GDM1 (cell line): ENCODE measurements around the gene TRIM43B.
"Not testable (repeated sequence)": the region's sequence is repeated elsewhere in the genome, so short reads cannot be mapped to it uniquely, and the experiment has no call there.

Experiments
- DNase-seq: peaks from one replicate; lab custom pipeline; 2025; lab: John Stamatoyannopoulos, UW

The TRIM43B gene

DNA sequence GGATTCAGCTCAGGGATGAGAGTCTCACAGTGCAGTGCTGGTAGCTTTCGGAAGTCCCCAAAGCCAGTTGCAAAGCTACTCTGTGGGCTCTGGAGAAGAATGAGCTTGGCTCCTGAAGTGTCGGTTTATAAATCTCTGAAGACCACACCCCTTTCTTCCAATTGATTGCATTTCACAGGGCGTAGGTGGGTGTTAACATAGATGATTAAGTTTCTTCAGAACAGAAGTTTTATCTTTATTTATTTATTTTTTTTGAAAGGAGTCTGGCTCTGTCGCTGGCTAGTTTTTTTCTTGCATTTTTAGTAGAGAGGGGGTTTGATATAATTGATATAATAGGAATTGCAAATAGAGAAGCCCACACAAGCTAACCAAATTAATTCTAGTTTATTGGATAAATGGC lies at the start of gene TRIM43B:
Gene TRIM43B, minus strand, starts transcription at position 101 of the 400 bp plus-strand sequence. CDS start 2,040 bp downstream, outside the sequence.
- not testable (repeated sequence) for DNase-seq

DNA sequence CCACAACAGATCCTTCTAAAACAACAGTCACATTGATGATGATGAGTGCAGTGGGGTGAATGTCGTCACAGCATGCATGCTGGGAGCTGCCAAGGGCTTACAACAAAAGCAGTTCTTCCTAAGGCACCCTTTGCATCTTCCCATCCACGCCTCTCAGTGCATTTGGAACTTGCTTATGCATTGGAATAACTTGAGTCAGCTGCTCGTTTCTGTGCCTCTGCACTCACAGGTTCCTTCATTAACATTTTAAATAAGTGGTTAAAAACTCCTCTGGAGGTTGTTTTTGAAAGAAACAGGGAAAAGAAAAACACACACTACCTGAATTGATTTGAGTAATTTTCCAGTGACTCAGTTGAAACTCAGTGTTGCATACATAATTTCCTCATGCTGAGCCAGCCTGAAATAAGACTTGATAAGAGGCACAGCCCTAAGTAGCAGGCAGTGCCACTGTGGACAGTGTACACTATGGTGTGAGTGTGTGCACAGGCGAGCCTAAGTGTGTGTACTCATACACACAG lies 46.8 kb upstream of the TRIM43B start:
- no peak for DNase-seq

DNA sequence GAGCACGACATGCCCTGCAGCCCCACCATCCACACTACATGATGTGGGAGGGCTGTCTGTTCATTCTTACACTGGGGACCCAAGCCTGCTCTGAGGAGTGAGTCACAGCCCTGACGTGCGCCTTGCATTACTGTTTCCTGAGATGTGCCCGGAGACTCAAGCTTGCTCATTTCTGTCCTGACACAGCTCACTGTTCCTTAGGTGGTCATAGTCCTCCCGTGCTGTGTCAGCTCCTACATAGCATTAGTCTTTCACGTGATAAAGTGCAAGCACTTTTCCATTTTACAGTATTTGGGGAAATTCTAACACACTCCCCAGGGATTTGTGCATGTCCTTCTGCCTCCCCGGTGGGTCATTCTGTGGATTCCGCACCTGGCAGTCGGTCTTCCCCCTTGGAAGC lies 46.2 kb upstream of the TRIM43B start:
- no peak for DNase-seq

DNA sequence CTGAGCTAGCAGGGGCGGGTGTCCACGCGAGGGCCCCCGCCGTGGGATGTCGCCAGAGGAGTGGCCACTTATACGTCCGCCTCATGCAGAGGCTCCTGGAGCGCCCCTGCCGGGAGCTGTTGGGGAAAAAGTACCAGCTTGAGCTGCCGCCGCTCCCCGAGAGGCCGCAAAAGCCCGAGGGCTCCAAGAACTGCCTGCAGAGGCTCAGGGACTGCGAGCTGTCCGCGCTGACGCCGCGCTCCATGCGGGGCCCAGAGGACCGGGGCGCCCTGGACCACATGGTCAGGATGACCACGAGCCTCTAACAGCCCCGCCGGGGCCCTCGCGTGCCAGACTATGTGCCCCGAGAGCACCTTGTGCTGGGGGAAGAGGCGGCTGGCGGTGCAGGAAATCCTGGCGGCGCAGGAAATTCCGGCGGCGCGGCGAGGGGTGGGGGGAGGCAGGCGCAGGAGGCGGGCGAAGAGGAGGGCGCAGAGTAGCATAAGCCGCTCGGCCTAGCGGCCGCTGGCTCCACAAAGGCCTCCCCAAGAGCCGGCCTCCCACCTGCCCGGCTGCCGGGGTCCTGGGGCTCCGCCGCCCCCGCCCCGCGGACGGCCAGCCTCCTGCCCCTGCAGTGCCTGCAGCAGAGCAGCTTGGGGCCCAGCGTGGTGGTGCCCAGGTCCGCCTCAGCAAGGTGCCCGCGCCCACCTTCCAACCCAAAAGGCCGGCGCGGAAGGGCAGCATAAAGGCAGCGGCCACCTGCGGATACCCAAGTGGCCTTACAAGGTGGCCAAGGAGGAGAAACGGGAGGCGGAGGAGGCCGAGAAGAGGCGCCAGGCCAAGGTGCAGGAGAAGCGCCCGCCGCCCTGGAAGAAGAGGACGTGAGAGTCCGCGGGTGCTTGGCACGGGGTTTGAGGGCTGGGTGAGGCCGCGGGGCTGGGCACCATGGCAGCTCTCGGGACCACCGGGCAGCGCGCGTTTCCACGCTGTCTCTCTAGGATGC lies 42.1 kb upstream of the TRIM43B start:
- DNase-seq: no peak

DNA sequence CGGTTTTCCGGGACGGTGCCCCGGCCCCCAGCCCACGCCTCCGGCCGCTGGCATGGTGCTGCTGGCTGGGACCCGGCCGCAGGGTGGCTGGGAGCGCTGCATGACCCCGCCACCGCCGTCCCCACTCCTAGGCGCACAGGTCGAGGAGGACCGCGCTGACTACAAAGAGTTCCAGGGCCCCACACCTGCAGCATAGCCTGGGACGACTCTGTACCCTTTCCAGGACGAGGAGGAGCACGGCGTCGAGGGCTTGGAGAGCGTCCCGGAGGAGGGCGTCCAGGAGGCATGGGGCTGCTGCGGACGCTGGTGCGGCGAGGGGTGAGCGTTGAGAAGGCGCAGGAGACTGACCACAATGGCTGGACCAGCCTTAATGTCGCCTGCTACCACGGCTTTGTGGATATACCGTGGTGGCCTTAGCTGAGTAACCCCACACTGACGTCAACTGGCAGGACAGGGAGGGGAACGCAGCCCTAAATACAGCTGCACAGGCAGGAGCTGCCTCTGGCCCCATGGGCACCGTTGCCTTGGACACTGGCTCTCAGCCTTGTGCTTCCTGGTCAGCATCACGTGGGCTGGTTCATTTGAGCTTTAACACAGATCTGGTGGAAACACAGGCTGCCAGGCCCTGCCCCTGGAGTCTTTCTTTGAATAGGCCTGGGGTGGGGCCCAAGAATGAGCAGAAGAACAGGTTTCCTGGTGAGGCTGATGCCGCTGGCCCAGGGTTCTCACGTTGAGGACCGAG lies 40.9 kb upstream of the TRIM43B start:
- DNase-seq: no peak

DNA sequence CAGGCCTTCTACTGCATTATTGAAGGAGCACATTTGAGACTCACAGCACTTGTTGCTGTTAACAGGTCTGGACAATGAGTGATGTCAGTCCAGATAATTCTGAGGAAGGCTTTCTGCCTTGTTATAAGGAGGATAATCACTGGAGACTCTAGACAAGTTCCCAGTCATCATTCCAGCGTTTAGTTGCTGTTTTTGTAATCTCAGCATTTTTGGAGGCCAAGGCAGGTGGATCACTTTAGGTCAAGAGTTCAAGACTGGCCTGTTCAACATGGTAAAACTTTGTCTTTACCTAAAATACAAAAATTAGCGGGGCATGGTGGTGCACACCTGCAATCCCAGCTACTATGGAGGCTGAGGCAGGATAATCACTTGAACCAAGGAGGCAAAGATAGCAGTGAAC lies 39.6 kb upstream of the TRIM43B start:
- DNase-seq: no peak

DNA sequence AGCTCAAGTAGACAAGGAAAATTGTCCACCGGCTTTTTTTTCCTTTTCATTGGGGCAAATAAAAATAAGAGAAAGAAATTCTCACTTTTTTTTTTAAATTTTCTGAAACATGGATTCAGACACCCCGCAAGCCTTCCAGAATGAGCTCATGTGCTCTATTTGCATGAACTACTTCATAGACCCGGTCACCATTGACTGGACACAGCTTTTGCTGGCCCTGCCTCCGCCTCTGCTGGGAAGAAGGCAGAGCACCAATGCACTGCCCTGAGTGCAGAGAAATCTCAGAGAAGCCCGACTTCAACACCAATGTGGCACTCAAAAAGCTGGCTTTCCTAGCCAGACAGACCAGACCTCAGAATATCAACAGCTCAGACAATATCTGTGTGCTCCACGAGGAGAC lies 30.2 kb upstream of the TRIM43B start:
- no peak for DNase-seq

DNA sequence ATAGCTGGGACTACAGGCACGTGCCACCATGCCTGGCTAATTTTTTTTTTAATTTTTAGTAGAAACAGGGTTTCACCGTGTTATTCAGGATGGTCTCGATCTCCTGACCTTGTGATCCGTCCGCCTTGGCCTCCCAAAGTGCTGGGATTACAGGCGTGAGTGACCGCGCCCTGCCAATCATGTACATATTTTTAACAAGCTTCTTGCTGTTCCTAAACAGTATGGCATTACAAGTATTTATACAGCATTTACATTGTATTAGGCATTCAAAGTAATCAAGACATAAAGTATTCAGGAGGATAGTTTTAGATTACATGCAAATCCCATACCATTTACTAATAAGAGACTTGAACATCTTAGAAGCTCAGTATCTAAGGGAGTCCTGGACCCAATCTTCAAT lies 29.7 kb upstream of the TRIM43B start:
- not testable (repeated sequence) for DNase-seq

DNA sequence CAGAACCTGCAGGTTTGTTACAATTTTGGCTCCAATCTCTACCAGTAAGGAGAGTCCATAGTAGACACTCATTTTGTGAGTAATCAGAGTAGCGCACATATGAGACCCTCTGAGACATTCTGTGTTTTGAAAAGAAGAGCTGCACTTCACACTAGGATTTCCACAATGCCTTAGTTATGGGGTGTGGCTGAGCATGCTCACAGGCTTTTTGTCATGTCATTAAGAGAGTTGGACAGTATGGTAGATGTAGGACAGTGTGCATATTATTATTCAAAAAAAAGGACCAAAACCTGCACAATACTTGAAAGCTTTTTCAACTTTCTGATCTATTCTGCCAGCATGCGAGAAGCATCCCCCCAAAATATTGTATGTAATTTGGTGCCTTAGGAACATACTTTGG lies 24.9 kb upstream of the TRIM43B start:
- no peak for DNase-seq

DNA sequence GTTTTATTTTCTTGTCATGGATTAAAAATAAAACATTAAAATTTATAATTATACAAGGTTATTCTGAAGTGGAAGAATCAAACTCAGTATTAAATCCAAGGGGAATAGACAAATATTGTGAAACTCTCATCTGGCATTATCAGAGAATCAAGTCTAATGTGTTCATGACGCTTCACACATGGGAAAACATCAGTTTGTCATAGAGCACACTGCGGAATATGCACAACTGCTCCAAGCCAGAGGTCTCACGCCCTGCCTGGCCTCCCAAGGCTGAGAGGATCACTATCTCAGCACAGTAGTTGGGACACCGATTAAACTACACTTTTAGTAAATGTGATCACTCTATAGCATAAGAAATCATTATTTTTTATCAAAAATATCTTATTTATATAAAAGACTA lies 20.7 kb upstream of the TRIM43B start:
- DNase-seq: no peak

DNA sequence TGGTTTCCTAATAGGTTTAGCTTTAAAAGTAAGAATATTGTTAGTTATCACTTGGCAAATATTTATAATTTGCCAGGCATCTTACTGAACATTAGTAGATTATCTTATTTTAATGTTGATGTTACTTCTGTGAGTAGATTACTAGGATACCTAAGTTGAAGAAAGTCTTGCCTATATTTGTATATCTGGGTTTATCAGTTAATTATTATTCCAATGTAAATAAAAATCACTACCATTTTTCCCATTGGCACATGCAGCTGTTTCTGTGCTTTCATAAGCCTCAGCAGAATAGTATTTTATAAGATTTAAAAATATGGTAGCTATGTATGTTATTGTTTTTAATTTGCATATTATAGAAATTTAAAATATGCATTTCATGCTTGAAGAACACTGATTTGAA lies 16.3 kb upstream of the TRIM43B start:
- no peak for DNase-seq

DNA sequence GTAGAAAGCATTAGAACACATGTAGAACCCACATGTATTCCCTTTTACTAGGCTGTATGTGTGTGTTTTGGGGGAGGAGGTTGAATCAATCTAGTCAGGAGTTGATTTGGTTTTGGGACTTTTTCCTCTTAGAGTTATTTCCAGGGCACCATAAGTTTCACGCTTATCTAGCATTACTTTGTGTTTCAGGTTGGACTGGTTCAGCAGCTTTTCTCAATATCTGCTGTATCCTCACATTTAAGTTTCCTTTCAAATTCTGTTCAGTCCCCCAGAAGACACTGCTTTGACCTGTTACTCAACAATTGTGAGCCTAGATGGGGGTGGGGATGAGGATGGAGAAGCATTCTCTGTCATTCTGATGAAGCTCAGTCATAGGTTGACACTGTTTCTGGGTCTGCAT lies 7.5 kb upstream of the TRIM43B start:
- DNase-seq: not testable (repeated sequence)

DNA sequence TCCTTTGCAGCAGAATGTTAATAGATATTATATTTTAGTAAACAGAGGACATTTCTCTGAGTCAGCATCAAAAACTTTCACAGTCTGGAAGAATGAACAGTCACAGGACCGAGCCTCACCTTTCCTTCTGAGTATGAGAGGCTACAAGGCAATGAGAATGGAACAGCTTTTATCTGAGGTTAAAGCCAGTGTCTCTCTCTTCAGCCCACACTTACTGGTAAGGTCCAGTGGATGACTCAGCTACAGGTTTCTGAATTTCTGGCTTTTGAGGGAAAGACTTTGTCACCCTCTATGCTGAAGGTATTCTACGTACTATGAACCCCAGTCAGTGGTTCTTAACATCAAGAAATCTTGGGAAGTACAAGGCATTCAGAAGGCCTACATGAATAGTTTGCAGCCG lies 9.5 kb downstream of the TRIM43B start:
- DNase-seq: not testable (repeated sequence)

DNA sequence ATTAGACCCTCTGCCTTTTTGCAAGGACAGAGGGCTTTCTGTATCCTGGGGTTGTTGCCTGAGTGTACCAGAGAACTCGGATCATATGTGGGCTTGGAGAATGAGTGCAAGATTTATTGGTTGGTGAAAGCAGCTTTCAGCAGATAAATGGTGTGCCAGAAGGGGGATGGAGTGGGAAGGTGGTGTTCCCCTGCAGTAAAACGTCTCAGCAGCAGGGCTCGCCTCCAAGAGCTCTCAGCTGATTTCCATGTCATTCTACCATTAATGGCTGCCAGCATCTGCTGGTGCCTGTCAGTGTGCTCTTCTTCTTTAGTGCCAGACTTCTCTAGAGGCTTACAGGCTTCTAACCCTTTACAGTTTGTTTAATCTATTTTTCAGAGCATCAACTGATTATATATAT lies 16.6 kb downstream of the TRIM43B start:
- DNase-seq: not testable (repeated sequence)

DNA sequence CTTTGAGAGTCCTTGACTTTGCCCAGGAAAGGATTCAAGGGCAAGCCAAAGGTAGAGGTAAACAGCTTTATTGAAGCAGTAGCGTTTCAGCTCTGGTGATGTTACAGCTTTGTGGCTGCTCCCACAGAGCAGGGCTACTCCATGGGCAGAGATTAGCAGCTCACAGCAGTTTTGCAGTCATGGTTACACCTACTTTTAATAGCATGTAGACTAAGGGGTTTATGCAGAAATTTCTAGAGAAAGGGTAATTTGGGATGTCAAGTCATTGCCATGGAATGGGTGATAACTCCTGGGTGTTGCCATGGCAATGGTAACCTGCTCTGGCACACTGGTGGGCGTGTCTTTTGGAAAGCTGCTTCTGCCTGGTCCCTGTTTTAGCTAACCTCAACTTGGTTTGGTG lies 18.0 kb downstream of the TRIM43B start:
- not testable (repeated sequence) for DNase-seq

DNA sequence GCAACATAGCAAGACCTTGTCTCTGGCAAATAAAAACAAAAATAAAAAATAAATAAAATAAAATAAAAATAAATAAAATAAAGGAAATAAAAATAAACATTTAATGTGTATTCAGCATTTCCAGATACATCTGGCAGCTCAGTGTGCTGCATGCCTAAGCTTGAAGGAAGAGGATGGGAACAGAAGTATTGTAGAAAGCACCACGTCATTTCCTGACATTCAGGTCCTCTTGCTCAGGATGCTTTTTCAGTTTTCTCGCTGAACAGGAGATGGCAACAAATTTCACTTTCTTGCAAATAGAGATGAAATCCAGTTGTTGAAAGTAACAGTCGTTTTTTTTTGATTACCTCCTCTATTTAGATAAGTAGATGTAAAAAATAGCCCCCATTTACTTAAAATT lies 21.3 kb downstream of the TRIM43B start:
- not testable (repeated sequence) for DNase-seq

DNA sequence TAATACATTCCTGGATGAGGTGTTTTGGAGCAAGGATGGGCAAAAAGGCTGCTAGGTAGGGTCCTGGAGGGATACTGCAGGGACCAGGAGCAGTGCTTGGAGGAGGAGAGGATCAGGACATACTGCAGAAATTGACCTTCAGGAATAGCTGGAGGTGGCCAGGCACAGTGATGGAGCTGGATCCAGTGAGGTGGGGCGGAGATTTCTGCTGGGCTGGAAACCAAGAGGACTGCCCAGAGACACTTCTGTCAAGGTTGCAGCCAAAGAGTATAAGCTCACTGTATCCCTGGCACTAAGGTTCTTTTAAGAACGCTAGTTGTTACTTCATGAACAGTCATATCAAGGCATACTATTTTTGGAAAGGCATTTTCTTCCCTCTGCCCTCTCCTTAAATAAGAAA lies 39.2 kb downstream of the TRIM43B start:
- not testable (repeated sequence) for DNase-seq

DNA sequence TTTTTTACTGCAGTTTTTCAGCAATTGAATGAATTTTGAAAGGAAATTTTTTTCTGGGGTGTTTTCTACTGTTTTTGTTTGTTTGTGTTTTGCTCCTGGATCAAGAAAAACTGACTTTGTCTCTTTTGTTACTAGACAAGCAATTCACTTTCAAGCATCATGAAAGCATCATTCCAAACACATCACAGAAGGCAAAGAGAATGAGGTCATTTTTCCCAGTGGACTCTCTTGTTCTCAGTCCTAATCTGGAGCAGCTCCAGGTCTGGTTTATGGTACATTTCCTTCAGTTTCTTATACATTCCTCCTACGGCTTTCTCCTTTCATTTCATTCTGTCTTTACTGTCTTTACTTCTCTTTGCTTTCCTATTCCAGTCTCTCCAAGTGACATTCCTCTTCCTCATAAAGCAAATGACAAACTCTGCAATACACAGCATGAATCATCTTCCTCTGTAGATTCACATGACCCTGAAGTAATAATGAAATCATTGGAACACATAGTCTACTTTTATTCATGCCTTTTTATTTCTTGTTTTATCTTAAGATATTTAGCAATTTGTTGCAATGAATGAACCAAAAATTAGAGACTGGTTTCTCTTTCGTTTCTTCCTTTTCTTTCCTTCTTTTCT lies 42.0 kb downstream of the TRIM43B start:
- not testable (repeated sequence) for DNase-seq

DNA sequence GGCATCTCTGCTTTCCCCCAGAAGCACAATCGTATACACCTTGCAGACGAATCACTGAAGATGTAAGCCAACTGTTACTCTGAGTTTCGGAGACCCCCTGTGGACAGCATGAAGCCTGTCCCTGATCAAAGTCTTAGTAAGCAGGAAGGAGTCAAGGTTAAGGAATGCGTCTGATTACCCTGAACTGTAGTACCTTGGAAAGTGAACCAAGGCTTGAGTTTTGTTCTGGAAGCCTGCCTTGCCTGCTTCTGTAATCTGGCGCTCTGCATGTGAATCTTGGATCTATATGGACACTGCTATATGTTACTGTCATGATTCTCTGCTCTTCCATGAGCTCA lies 48.7 kb downstream of the TRIM43B start:
- DNase-seq: not testable (repeated sequence)

DNA sequence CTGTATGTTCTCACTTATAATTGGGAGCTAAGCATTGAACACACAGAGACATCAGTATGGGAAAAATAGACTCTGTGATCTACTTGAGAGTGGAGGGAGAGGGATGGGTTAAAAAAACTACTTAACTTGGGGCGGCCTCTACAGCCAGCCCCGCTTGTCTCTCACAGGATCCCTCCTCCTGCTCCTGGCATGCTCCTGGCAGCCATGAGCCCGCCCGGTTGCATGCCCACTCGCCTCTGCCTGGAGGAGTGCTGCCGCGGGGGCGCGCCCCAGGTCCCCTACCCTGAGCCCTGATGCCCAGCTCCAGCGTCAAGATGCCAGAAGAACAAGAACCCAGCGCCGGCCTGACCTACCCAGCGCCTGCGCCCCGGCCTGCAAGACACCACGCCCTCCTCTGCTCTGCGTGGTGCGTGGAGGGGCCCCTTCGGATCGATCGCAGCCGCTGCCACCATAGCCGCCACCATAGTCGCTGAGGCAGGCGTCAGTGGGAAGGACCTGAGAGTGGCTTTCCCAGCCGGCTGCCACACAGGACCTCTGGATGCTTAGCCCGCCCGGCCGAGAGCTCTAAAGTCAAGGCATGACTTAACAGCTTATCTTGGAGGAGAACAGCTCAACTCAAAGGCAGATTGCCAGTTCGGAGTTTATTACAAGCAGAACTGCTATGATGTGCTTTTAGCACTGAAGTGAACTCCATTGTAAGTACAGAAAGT lies 49.2 kb downstream of the TRIM43B start:
- not testable (repeated sequence) for DNase-seq

DNA sequence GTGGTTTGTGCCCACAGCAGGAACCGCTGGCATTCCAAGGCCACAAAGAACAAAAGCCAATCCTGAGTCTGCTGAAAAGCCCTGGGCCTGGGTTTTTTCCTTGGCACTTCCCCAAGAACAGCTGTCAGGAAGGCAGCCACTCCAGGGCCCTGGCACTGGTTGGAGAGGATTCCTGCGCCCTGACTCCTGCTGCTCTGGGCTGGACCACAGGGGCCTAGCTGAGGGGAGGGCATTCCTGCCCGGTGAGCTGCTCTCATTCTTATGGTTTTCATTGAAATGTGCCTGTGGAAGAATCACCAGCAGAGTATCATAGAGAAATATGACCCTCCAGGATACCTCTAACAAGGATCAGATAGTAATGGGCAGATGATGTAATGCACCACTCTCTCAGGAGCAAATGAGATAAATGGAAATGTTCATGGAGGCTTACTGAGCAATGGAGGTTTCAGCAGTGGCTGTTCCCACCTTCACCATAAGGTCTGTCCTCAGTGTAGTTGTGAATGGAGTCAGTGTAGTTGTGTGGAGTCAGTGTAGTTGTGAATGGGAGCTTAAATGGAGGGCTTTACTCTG lies 50.0 kb downstream of the TRIM43B start:
- DNase-seq: not testable (repeated sequence)
